ENCODE measurements around the gene MBOAT2.
A peak's percentile ranks its signal among the peaks of the same experiment; 100 is the strongest.
"Not testable (repeated sequence)": the region's sequence is repeated elsewhere in the genome, so short reads cannot be mapped to it uniquely, and the experiment has no call there.

The MBOAT2 gene, protein sequence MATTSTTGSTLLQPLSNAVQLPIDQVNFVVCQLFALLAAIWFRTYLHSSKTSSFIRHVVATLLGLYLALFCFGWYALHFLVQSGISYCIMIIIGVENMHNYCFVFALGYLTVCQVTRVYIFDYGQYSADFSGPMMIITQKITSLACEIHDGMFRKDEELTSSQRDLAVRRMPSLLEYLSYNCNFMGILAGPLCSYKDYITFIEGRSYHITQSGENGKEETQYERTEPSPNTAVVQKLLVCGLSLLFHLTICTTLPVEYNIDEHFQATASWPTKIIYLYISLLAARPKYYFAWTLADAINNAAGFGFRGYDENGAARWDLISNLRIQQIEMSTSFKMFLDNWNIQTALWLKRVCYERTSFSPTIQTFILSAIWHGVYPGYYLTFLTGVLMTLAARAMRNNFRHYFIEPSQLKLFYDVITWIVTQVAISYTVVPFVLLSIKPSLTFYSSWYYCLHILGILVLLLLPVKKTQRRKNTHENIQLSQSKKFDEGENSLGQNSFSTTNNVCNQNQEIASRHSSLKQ
- 2.3 to 15.9 (median 7.6) reads per million in 17 experiments for total RNA-seq

DNA sequence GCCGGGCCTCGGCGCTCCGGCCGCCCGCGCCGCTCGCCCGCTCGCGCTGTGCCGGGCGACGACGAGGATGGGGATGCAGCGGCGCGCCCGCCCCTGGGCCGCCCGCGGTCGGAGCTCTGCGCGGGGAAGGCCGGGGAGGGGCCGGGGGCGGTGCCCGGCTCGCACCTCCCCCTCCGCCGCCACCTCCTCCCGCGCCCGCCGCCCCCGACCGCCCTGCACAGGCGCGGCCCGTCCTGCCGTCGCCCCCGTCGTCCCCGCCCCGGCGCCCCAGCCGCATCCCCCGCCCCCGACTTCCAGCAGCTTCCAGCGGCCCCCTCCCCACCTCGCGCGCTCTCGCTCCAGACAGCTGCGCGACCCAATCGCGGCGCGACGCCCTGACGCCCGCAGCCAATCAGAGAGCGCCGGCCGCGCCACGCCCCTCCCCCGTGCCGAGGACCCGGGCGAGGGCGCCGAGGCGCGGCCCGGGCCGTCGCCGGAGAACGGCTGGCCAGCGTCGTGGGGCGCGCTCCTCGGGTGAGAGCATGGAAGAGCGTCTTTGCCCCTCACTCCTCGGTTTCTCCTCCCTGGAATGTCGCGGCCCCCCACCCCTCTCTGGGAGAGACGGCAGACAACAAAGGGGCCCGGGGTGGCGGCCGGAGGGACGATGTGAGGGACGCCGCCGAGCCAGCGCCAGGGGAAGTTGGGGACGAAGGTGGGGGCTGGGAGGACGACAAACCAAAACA is at the start of gene MBOAT2:
Gene MBOAT2, minus strand, starts transcription at position 69 of the 722 bp plus-strand sequence. CDS start 70 bp downstream, outside the sequence.
- peak; percentile 83 to 94 (median 89) for DNase-seq

DNA sequence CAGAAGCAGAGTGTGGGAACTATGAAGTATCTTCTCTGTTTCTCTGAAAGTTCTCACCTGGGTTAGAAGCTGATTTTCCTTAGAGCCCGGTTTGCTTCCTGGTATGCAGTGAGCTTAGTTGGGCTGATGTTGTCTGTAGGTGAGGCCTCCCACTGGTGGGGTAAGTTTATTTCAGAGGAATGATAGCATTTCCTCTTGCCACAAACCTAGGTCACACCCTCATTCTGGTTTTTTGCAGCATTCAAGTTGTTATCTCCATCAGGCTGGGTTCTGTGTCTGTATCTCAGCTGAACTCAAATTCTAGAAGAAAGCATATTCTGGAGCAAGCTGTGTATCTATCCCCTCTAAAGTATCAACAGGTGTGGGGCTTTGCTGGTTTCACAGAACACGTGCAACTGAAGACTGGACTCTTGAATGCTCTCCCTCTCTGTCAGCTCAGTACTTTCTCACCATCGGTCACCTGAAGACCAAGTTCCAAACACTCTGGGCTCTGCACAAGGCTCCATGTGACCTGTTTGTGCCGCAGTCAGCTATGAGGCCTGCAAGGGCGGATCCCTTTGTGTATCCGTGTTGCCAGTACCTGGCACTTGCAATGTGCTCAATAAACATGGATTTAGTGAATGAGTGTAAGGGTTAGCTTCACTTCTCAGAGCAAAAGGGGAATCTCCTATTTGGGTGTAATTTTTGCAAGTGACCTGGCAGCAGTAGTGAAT is 49.5 kb upstream of the MBOAT2 start:
- DNase-seq = no peak

DNA sequence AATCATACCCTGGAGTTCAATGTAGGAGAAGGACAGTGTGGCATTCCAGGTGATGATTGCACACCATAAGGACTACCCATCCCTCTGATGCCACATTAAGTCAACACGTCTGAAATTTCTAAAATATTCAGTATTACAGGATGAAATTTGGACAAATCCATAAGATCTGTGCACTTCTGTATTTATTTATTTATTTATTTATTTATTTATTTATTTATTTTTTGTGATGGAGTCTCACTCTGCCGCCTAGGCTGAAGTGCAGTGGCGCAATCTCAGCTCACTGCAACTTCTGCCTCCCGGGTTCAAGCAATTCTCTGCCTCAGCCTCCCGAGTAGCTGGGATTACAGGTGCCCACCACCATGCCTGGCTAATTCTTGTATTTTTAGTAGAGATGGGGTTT is 48.0 kb upstream of the MBOAT2 start:
- DNase-seq = not testable (repeated sequence)

DNA sequence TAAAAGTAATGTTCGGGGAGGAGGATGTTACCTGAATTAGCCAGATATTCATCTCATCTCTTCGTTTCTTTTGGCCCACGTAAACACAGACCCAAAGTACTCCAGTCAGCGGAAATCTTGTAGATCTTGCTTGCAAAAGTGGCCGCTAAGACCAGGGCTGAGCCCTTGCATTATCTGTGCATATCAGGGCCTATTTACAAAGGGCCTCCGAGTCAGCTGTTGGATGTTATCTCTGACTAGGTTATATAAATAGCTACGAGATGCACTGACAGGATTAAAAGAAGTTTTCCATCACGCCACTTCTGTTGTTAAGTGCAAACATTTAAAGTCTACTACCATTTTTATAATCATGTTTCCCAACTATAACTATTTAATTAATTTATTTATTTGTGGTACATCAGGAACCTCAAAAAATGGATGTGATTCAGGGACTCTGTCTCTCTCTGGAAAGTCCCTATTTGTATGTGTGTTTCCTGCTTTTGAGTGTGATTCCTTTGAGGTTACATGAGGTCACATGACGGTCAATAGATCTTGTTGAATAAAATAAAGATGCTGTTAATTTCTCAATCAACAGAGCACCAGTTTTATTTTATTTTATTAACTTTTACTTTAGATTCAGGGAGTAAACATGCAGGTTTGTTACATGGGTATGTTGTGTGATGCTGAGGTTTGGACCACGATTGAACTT is 46.8 kb upstream of the MBOAT2 start:
- DNase-seq = no peak

DNA sequence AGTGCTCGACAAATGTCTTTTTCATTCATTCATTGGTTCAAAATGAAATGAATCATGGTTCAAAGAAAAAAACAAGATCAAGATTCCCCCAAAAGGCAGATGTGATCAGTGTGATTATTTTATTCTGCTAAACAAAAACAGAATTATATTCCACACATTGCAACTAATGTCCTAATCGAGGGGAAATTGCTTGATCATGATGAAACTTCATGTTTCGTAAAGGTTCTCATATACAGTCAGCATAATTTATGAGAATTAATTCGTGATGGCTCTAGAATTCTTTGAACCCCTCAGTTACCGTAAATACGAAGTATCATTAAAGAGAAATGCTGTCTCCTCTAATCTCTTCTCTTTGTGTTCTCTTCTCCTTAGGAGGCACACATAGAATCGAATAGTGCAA is 42.1 kb upstream of the MBOAT2 start:
- peak in 1 of 4 experiments; percentile 6 for DNase-seq

DNA sequence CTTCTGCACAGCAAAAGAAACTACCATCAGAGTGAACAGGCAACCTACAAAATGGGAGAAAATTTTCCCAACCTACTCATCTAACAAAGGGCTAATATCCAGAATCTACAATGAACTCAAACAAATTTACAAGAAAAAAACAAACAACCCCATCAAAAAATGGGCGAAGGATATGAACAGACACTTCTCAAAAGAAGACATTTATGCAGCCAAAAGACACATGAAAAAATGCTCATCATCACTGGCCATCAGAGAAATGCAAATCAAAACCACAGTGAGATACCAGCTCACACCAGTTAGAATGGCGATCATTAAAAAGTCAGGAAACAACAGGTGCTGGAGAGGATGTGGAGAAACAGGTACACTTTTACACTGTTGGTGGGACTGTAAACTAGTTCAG is 40.0 kb upstream of the MBOAT2 start:
- DNase-seq = not testable (repeated sequence)

DNA sequence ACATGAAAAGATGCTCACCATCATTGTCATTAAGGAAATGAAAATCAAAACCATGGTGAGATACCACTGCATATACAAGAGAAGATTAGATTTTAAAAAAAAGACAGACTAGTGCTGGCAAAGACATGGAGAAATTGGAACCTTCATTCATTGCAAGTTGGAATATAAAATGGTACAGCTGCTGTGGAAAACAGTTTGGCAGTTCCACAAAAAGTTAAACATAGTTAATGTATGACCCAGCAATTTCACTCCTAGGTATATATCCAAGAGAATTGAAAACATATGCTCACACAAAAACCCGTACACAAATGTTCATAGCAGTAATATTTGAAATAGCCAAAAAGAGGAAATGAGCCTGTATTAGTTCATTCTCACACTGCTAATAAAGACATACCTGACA is 33.7 kb upstream of the MBOAT2 start:
- no peak for DNase-seq

DNA sequence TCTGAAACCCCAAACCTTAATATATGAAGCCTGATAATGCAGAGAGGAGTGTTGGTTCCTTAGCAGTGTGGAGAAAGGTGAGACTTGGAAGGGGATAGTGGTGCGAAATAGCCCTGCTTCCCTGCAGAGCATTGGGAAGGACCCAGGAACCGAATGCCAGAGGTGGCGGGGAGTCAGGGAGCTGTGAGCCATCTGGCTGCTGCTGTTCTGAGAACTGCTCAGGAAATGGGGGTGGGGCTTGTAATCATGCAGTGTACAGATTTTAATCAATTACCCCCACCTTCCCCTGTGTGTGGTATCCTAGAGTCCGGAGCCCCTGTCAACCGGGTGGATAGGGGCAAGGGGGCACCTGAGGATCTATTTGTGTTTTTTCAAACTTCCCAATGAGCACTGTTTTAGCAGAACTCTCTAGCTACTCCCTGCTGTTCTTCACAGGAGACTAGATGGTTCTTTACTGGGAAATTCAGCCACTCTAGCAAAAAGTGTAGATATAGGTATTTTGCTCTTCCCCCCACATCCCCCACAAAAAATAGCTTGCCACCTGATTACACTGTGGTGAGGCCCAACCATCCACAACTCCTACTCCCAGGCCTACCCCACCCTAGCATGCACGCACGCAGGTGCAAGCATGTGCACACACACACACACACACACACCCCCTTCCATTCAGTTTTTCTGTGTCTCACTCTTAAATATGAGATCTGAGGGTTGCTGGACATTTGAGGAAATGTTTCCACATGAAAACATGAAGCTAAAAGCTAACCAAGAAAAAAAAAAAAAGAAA is 30.1 kb upstream of the MBOAT2 start:
- no peak for DNase-seq

DNA sequence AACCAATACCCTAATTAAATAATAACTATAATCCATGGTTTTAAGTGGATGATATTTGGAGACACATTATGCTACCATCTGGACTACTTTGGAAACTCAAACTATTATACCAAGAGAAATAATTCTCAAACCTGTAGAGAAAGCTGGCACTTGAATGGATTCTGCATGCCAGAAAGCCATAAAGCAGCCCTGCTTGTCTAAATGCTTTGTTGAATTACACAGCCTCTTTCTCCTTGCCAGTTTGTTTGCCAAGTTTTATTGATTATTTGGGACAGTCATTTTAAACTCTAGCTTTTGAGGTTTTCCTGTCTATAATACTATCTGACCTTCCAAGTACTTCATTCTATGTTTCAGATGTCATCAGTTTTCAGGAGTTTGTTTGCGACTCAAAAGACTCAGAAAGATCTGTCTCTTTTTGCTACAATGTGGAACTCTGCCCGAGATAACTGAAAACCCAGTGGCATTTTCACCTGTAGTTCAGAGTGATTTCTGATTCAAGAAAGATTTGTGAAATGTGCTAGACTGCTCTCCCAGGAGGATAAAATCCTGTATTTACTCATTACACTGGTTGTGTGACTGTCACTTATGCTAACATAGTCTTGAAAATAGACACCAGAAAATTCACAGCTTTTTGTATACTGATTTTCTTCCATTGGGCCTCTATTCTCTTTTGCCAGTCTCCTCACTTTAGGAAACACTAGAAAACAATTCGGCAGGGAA is 29.2 kb upstream of the MBOAT2 start:
- DNase-seq = no peak

DNA sequence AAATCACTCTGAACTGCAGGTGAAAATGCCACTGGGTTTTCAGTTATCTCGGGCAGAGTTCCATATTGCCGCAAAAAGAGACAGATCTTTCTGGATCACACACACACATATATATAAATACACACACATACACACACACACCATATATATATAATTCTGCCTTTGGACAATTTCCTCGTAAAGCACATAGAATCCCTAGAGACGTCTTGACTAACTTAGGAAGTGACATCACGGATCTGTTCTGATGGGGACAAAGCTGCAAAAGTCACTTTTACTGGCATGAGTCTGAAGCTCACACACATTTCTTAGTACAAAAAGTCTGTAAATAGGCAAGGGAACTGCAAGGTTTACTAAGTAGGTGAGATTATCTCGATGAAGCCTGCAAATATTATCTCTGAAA is 28.6 kb upstream of the MBOAT2 start:
- no peak for DNase-seq

DNA sequence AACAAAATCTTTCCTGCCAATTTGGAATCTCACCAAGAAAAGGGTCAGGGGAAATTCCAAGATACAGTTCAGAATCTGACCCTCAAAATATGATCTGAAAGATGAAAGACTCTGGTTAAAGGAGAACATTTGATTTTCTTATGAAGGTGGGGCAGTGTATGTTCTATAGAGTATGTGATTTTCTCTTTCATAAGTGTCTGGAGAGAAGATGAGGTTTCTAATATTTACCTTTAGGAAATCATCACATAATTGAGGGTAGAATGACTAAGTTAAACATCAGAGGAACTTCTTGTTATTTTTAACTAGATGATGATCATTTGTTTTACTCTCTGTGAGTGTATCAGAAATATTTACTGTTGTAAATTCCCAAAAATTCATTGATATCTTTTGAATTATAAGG is 27.8 kb upstream of the MBOAT2 start:
- no peak for DNase-seq

DNA sequence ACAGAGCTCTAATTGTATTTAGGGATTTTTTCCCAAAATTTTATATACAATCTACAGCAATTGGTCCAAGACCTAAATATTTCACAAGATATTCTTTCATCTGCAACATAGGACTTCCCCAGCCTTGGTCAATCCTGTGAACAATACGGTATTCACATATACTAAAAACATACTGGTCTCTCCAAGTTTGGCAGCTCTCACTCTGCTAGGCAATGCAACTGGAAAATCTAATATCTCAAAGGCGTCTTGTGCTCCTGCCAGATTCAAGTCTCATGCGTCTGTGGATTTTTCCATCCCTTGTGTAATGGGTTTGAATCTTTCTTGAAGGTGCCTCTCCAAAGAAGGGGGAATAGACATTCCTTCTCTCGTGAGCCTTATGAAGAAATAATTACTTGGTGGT is 27.4 kb upstream of the MBOAT2 start:
- no peak for DNase-seq

DNA sequence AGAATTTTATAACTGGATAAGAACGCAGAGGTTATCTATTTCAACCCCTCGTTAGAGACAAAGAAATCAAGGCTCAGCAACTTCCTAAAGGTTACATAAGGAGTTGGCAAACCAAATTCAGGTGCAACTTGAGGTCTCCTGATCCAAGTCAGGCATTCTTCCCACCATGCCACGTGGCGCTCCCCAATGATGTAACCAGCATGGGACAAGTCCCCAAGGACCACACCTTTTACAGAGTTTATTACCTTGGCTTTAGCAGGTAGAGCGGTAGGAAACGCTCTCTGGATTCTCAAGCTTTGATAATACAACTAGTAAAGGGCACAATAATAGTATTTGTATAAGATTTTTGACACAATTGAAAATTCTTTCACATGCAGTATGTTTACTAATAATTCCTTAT is 26.7 kb upstream of the MBOAT2 start:
- no peak for DNase-seq

DNA sequence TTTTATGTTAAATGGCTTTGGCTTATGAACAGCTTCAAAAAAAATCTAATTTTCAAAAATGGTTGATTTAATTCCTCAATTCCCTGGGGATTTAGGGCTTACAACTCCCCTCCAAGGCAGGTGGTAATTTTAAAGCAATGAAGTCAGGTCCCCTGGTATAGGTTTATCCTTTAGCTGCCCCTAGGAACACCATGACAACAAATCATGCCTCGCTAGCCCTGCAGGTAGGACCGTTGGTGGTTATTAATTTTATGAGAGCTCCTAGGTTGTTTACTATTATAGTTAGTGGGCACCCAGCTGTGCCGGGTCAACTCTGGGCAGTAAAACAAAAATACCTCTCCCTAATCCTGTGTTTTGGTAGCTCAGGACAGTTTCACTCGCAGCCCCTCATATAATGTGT is 26.2 kb upstream of the MBOAT2 start:
- DNase-seq = no peak

DNA sequence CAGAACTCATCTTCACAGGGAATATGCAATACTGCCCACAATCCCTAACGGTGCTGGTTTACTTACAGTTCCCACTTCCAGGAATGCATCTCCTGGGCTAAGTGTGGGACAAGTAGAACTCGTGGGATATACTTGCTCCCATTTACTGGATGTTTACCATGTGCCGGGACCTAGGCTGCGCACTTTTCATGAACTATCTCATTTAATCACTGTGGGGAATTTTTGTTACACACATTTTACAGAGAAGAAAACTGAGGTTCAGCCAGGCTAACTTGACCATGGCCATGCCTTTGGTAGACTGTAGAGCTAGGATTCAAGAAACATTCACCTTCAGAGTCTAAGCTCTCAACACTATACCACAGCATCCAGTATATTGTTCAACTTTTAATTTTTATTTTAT is 24.4 kb upstream of the MBOAT2 start:
- no peak for DNase-seq

DNA sequence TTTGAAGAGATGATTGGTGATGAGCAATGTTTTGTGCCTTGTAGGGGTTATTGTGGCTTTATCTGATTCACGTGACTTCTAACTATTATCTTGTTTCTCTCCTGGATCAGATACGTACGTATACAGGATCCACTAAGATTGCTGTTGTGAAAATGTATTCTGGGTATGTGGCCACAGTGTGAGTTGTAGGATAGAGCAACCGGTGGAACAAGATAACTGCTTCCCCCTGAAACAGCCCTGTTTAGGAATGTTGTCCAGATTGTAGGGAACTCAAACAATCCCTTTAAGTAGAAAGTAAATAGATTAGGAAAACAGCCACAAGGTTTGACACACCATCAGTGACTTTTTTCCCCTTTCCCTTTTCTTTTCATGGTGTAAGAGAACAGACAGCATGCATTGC is 22.3 kb upstream of the MBOAT2 start:
- DNase-seq = no peak

DNA sequence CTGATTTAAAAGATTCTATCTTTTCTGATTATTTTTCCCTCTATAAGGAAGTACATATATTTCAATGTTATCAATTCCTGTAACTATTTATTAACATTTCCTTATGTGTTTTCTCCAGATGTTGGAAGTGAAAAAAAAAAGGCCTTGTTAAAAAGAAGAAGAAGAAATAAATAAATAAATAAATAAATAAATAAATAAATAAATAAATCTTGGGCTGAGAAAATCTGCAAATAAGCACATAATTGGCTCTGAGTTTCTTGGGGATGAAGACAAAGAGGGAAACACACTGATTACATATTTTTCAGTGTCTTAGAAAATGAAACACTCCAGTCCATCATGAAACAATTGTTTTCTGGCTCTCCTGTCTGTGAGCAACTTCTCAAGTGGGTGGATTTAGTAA is 21.1 kb upstream of the MBOAT2 start:
- no peak for DNase-seq

DNA sequence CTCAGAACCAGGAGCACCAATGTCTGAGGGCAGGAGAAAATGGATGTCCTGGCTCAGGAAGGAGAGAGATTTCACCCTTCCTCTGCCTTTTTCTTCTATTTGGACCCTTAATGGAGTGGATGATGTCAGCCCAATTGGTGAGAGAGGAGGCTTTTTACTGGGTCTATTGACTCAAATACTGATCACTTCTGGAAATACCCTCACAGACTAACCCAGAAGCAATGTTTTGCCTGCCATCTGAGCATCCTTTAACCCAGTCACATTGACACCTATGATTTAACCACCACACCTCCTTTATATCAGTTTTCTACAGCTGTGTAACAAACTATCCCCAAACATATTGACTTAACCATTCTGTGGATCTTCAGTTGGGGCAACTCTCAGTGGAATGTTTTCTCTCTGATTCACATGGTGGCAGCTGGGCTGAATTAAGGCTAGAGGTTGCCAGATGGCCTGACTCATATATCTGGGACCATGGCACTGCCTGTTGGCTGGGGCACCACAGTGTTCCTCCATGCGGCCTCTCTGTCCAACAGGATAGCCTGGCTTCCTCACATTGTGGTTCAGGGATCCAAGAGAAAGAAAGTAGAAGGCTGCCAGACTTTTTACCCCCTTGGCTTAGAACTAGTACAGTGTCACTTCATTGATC is 18.2 kb upstream of the MBOAT2 start:
- no peak for DNase-seq

DNA sequence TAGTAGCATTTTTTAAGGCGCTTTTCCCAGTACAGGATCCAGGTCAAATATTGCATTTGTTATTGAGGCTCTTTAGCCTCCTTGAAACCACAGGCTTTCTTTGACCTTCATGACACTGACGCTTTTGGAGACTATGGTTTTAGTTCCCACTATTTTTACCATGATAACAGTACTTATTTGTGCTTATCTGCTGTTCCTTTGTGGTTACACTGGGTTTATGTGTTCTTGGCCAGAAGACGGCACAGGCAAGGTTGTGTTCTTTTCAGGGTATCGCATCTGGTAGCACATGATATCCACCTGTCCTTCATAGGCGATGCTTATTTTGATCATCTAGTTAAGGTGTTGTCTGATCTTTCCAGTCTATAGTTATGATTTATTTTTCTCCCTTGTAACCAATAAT is 16.8 kb upstream of the MBOAT2 start:
- no peak for DNase-seq

DNA sequence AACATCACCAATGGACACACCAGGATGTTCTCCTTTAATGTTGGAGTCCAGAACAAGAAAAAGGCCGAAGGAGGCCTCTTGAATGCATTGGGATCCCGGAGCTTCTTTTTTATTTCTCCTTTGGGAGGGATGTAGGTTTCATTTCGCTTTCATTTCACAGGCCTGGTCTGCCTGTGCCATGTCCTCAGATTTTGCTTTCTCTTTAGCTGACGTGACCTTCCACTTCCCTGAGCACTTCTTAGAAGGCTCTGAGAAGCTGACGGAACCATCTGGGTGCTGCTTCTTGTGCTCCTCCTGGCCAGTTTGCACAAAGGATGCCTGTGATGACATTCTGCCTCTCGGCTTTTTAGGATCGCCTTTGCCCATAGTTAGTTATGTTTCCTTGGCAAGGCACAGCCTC is 15.1 kb upstream of the MBOAT2 start:
- no peak for DNase-seq

DNA sequence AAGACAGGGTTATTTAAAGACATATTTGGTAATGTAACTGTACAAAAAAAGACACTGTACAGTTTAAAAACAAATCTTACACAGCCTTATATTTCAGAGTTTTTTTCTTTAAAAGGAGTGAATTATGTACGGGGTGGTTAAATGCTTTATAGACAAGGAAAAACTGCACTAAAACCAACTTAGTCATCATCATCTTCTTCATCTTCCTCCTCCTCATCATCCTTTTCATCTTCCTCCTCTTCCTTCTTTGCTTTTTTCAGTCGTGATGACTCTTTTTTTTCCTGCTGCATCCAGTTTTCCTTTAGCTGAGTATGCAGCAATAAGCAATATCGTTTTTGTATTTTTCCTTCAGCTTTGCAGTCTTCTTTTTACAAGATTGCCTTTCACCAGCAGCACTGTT is 14.6 kb upstream of the MBOAT2 start:
- DNase-seq = no peak
